Memory B cell (primary cell): ENCODE data around the gene LEPROT.

Source experiments
- ATAC-seq: fragments of 150-1000 bp; cut with Tn5 transposase; 2 replicates; pipeline ENCODE4 v1.10.0; 2021; ENCODE audit warnings: low read depth, mild to moderate bottlenecking, moderate library complexity
- DNase-seq, 2 donors: peaks; one replicate each; pipeline ENCODE4 v3.0.0; 2022; ENCODE audit warnings: low spot score in 2 of 2
- H3K27ac Mint-ChIP-seq: one replicate; pipeline ENCODE4 v1.8.0; 2022; ENCODE audit warnings: mild to moderate bottlenecking, moderate library complexity, mixed read lengths
- H3K27me3 Mint-ChIP-seq: one replicate; pipeline ENCODE4 v1.8.0; 2022; ENCODE audit warnings: mixed read lengths
- H3K36me3 Mint-ChIP-seq: one replicate; pipeline ENCODE4 v1.8.0; 2022; ENCODE audit warnings: mild to moderate bottlenecking, mixed read lengths
- H3K4me1 Mint-ChIP-seq: one replicate; pipeline ENCODE4 v1.8.0; 2022; ENCODE audit warnings: mixed read lengths
- H3K4me3 Mint-ChIP-seq: one replicate; pipeline ENCODE4 v1.8.0; 2022; ENCODE audit warnings: mild to moderate bottlenecking, moderate library complexity, mixed read lengths
- H3K9me3 Mint-ChIP-seq: one replicate; pipeline ENCODE4 v1.8.0; 2022; ENCODE audit warnings: mixed read lengths

The LEPROT gene

GRCh38 chr1:65467536-65467935, 47.1 kb downstream of the LEPROT start:
- Mint-ChIP-seq H3K27ac (no peak overlapping the region), H3K4me3 (no peak overlapping the region), H3K9me3 (peaks cover 13% of the 10 kb centered on the region), H3K4me1 (no peaks in the 10 kb centered on the region), H3K36me3 (peaks cover 12% of the 10 kb centered on the region), H3K27me3 (peaks cover 2% of the 10 kb centered on the region)
- DNase-seq, result no peak
- ATAC-seq, result no peak

- Mint-ChIP-seq H3K4me1 (no peaks in the 10 kb centered on the region), H3K27ac (no peak overlapping the region), H3K4me3 (no peak overlapping the region), H3K9me3 (peaks cover 7% of the 10 kb centered on the region), H3K36me3 (peaks cover 7% of the 10 kb centered on the region), H3K27me3 (peaks cover 2% of the 10 kb centered on the region)
- ATAC-seq, result no peak
- no peak for DNase-seq
Observed at GRCh38 chr1:65469126-65469888, 48.8 kb downstream of the LEPROT start.

- ATAC-seq (no peak), DNase-seq (no peak)
- H3K27ac Mint-ChIP-seq, result no peak overlapping the region
- peaks cover 5% of the 10 kb centered on the region for H3K9me3 Mint-ChIP-seq
- peaks cover 5% of the 10 kb centered on the region for H3K36me3 Mint-ChIP-seq
- H3K4me3 Mint-ChIP-seq, result no peak overlapping the region
- H3K27me3 Mint-ChIP-seq, result peaks cover 2% of the 10 kb centered on the region
- H3K4me1 Mint-ChIP-seq, result no peaks in the 10 kb centered on the region
Observed at GRCh38 chr1:65469889-65470340, 49.4 kb downstream of the LEPROT start.

GRCh38 chr1:65470766-65471165, 50.3 kb downstream of the LEPROT start:
- Mint-ChIP-seq H3K27ac (no peak overlapping the region), H3K27me3 (peaks cover 2% of the 10 kb centered on the region), H3K9me3 (peaks cover 4% of the 10 kb centered on the region)

GRCh38 chr1:65471213-65471833, 50.9 kb downstream of the LEPROT start:
- H3K9me3 Mint-ChIP-seq, result peaks cover 4% of the 10 kb centered on the region
- H3K27ac Mint-ChIP-seq, result no peak overlapping the region
- peaks cover 2% of the 10 kb centered on the region for H3K27me3 Mint-ChIP-seq
- no peaks in the 10 kb centered on the region for H3K4me1 Mint-ChIP-seq
- ATAC-seq (no peak), DNase-seq (no peak)
- H3K4me3 Mint-ChIP-seq, result no peak overlapping the region
- peaks cover 3% of the 10 kb centered on the region for H3K36me3 Mint-ChIP-seq

More at GRCh38 chr1:65470766-65471165, 50.3 kb downstream of the LEPROT start:
- peaks cover 3% of the 10 kb centered on the region for H3K36me3 Mint-ChIP-seq
- ATAC-seq, result no peak
- H3K4me1 Mint-ChIP-seq, result no peaks in the 10 kb centered on the region
- DNase-seq, result no peak
- H3K4me3 Mint-ChIP-seq, result no peak overlapping the region

GRCh38 chr1:65471861-65472332, 51.4 kb downstream of the LEPROT start:
- Mint-ChIP-seq H3K36me3 (no peaks in the 10 kb centered on the region), H3K27me3 (no peaks in the 10 kb centered on the region), H3K4me3 (no peak overlapping the region), H3K4me1 (no peaks in the 10 kb centered on the region), H3K9me3 (no peaks in the 10 kb centered on the region), H3K27ac (no peak overlapping the region)
- DNase-seq (no peak), ATAC-seq (no peak)

DNA sequence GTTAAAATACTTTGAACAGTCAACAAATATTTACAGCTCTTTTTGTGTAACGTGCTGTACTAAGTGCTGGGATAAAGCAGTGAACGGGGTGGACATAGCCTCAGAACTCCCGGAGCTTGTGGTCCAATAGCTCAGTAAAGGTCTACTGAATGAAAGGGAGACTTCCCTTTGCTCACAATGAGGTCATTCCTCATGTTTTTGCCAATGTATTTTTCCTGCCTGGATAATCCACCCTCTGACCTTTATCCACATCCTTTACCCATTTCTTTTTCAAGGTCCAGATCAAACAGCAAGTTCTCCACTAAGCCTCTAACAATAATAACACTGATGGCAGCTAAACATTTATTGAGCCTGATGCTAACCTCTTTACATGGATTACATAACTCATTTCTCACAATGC, 55.9 kb downstream of the LEPROT start:
- no peak overlapping the region for H3K4me3 Mint-ChIP-seq
- DNase-seq, result no peak
- ATAC-seq, result no peak
- H3K27ac Mint-ChIP-seq, result no peak overlapping the region
- no peaks in the 10 kb centered on the region for H3K36me3 Mint-ChIP-seq
- no peaks in the 10 kb centered on the region for H3K27me3 Mint-ChIP-seq
- H3K9me3 Mint-ChIP-seq, result no peaks in the 10 kb centered on the region
- no peaks in the 10 kb centered on the region for H3K4me1 Mint-ChIP-seq

DNA sequence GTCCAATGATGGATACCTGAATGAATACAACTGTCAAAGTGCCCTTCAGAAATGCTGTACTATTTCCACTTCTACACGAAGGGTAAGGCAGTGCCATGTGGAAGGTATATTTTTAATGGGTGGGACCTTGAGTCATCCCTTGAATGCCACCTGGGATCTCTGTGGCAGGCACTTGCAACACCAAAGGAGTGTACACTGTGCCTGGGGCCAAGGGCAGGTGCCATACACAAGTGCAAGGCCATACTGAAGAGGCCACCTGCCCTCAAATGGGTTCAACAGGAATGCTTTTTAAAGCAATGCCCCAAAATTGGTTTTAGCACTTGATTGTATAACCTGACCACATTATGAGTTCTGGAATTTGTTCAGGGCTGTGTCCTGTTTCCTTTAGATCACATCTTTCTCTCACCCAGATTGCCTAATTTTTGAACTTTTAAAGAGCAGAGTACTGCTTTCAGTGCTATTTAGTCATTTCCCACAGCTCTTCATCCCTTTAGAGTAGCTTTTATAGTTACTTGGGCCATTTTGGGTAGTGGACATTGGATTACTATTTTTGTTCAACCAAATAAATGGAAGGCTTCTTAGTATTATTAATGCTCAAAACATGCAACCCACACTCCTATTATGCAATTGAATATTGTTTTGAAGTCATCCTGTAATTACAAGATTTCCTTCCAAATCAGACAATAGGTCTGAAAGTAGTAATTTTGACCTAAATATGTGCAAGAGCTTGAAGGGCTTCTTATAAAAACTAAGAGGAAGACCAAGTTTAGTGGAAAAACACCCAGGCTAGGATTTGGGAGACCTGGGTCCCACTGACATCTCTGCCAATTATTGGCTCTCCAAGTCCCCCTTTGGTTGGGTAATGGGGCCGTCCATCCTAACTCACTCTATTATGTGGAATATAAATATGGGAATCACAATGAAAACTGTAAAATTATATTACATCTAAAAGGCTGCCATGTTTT, 57.2 kb downstream of the LEPROT start:
- Mint-ChIP-seq H3K27ac (no peak overlapping the region), H3K4me1 (no peaks in the 10 kb centered on the region), H3K27me3 (no peaks in the 10 kb centered on the region), H3K9me3 (no peaks in the 10 kb centered on the region), H3K4me3 (no peak overlapping the region), H3K36me3 (no peaks in the 10 kb centered on the region)
- DNase-seq (no peak), ATAC-seq (no peak)

DNA sequence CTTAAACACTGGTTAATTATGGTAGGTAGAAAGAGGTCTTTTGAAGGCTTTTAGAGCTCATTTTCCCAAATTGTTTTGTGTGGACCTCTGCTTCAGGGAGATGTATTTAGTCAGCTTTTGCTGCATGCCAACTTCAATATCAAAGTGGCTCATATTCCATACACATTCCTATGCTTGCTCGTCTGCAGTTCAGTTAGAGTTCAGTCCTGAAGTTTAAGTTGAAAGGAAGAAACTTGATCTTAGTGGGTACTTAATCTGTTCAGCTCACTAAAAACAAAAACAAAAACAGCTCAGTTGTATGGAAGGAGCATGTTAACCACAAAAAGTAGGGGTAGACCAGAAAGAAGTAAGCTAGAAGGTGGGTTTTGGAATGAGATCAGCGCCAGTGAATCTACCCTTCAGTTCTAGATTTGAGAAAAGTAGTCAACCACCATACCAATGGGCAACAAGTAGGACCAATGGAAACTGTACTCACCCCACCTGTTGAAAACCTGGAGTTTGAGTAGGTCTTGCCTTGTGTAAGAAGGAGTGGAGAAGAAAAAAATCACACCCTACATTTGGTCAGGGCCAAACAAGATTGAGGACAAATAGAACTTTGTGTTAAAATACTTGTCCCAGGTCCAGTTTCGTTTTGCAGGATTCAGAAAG, 58.0 kb downstream of the LEPROT start:
- Mint-ChIP-seq H3K4me3 (no peak overlapping the region), H3K36me3 (no peaks in the 10 kb centered on the region), H3K9me3 (no peaks in the 10 kb centered on the region), H3K4me1 (no peaks in the 10 kb centered on the region), H3K27ac (no peak overlapping the region), H3K27me3 (no peaks in the 10 kb centered on the region)
- no peak for DNase-seq
- ATAC-seq, result no peak

DNA sequence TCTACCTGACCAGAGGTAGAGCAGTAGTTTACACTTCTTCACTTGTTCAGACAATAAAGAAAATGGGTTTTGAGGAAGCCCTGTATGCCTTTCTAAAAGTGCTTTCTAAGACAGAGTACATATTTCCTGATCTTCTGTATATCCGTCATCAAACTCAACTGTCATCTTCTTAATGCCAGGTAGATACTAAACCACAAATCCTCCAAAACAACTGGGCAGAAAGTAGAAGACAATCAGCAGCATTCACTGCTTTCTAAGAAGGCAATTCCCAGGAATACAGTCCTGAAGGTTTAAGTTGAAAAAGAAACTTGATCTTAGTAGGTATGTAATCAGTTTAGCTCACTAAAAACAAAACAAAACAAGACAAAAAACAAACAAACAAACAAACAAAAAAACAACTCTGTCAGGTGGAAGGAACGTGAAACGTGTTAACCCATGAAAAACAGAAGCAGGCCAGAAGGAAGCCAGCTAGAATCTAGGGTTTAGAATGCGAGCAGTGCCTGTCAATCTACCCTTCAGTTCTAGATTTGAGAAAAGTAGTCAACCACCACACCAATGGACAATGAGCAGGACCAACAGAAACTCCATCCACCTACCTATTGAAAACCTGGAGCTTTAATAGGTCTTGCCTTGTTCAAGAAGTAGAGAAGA, 59.2 kb downstream of the LEPROT start:
- ATAC-seq, result no peak
- no peak for DNase-seq
- Mint-ChIP-seq H3K4me1 (no peaks in the 10 kb centered on the region), H3K27me3 (no peaks in the 10 kb centered on the region), H3K27ac (no peak overlapping the region), H3K9me3 (no peaks in the 10 kb centered on the region), H3K36me3 (no peaks in the 10 kb centered on the region), H3K4me3 (no peak overlapping the region)

DNA sequence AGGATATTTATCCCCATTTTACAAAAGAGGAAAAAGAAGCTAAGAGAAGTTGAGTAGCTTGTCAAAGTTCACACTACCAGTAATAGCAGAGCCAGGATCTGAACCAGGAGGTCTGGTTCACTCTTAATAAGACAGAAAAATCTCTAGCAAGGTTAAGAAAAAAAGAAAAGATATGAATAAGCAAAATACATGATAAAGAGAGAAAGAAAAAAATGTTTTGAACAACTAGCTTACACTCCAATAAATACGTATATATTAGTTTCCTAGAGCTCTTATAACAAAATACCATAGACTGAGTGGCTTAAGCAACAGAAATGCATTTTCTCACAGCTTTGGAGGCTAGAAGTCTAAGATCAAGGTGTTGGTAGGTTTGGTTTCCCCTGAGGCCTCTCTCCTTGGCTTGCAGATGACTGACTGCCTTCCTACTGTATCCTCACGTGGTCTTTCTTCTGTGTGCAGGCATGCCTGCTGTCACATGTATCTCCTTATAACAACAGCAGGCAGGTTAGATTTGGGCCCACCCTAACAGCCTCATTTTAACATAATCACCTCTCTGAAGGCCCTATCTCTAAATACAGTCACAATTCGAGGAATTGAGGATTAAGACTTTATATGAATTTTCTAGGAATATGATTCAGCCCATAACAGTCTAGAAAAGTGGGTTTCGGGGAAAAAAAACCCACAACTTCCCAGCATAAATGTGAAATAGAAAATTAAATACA, 60.4 kb downstream of the LEPROT start:
- H3K27me3 Mint-ChIP-seq, result no peaks in the 10 kb centered on the region
- no peak for DNase-seq
- H3K36me3 Mint-ChIP-seq, result no peaks in the 10 kb centered on the region
- H3K9me3 Mint-ChIP-seq, result no peaks in the 10 kb centered on the region
- no peak overlapping the region for H3K4me3 Mint-ChIP-seq
- H3K27ac Mint-ChIP-seq, result no peak overlapping the region
- no peaks in the 10 kb centered on the region for H3K4me1 Mint-ChIP-seq
- no peak for ATAC-seq

GRCh38 chr1:65483993-65484754, 63.7 kb downstream of the LEPROT start:
- Mint-ChIP-seq H3K4me1 (no peaks in the 10 kb centered on the region), H3K9me3 (peaks cover 2% of the 10 kb centered on the region), H3K36me3 (no peaks in the 10 kb centered on the region), H3K4me3 (no peak overlapping the region), H3K27ac (no peak overlapping the region), H3K27me3 (no peaks in the 10 kb centered on the region)
- DNase-seq (no peak), ATAC-seq (no peak)
